ENCODE measurements around the gene EFR3B.
A peak's percentile ranks its signal among the peaks of the same experiment; 100 is the strongest.

Gene EFR3B

DNA sequence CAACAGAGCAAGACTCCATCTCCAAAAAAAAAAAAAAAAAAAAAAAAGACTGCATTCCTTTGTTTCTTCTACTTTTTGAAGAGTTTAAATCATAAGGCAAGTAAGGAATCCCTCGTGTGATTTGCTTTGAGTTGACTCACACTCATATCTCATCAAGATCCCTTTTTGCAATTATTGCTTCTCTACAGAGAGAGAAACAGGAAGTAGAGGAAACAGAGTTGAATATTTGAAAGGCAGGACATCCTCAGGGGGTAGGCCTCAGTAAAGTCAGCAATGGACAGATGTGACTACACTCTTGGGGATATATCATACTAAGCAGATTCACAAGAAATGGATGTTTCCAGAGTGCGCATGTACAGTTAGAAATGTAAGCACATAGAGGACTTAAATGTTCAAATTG, 11.2 kb upstream of the EFR3B start:
- no peak for DNase-seq
- intact Hi-C loops (cut with DNase I) = no loop called here

DNA sequence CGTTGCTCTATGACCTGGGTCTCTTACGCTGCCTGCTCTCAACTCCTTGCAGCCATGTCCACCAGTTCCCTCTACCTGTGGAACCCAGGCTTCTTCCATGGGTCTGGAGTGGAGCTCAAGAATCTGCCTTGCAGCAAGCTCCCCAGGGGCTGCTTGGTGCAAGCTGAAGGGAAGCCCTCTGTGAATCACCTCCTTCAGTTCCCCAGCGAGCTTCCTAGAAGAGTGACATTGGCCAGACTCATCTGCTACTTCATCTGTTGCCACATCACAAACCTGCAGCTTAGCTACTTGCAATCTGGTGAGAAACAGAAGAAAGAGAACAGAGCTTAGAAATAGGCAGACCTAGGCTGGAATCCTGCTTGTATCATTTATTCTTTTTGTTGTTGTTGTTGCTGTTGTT, 9.8 kb upstream of the EFR3B start:
- intact Hi-C loops (cut with DNase I) = no loop called here
- DNase-seq = no peak

DNA sequence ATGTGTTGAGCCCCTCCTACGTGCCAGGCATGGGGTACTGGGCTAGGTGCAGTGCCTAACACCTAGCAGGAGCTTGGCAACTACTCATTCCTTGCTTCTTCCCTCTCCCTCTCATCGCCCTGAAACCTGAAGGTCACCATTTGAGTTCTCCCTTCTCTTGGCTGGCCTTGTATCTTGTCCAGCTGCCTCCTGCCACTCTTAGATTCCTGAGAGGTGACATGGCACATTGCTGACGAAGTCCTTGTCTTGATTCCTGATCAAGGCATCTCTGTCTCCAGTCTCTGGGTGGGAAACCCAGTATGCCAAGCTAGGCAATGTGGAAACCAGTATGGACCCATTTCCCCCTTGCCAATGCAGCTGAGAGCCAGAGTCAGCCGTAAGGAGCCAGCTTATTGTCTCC, 9.0 kb upstream of the EFR3B start:
- intact Hi-C loops (cut with DNase I) = no loop called here
- DNase-seq = no peak

DNA sequence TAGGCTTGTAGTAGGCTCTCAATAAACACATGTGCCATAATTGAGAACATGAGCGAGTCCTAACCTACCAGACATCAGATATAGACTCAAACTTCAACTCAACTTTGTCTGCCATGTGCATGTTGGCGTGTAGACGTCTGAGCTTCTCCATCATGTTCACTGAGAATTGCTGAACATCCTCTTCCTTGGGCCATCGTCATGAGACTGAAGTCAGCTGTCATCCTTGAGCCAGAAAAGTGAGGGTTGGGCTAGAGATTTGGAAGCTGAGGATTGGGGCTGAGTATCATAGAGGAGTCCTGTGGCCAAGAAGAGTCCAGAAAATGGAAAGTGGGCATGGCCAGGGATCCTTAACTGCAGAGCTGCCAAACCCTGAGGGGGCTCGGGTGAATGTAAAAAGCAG, 7.8 kb upstream of the EFR3B start:
- no peak for DNase-seq
- intact Hi-C loops (cut with DNase I) = no loop called here

DNA sequence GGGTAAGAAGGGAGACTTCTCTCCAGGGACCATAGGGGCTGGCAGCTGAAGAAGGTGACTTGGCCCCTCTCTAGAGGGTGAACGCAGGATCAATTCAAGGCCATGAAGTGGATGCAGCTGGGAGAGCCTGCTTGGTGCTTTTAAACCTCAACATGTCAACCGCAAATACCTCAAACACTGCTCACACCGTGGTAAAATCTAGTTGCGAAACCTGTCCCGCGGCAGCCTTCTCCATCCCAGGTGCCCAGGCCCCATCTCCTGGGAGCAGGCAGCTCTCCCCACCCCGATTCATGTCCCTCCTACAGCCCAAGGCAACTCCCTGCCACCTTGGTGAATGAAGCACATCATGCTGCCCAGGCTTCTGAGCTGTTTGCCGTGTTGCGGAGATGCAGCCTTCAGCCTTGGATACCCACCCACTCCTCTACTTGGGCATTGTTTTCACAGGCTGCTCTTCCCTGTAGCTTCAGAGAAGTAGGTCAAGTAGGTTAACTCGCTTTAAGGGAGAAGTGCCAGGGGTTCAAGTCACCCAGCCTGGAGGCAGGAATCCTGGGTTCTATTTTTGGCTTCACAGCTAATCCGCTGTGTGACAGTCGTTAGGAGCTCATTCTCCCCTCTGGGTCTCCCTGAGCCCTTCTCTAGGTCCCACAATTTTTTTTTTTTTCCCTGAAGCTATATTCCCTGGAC, 6.2 kb upstream of the EFR3B start:
- intact Hi-C loops (cut with DNase I) = loop anchor here (2.0 kb wide), 1 partner anchor 49 kb away; no protein-coding TSS in a partner anchor
- DNase-seq = no peak

DNA sequence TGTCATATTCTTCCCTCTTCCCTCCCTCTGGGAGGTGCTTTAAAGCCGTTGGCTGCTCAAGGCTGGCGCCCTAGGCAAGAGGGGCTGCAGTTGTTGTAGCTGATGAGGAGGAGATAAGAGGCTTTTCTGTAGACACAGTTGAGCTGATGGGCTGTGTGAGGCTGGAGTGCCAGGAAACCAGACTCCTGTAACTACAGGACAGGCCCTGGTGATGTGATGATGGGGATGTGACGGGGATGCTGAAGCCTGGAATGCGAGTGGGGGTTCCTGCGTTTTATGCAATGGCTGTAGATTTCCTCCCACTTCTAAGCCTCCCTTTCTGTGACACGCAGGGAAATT, 5.7 kb upstream of the EFR3B start:
- no peak for DNase-seq
- intact Hi-C loops (cut with DNase I) = loop anchor here (2.0 kb wide), 1 partner anchor 49 kb away; no protein-coding TSS in a partner anchor

DNA sequence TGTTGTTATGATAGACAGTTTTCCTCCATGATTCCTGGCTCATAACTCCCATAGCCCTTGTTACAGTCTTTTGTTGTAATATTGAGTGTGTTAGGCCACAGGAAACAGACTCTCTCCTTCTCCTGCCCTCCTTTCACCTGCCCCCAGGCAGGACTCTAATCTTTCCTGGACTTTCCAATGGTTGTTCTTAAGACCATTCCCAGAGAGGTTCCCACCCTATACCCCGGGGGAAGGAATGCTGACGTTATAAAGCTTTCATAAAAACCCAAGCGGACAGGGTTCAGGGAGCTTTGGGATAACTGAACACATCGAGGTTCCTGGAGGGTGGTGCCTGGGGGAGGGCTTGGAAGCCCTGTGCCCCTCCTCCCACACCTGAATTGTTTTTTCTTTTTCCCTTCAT, 2.8 kb upstream of the EFR3B start:
- intact Hi-C loops (cut with DNase I) = no loop called here
- DNase-seq = no peak

DNA sequence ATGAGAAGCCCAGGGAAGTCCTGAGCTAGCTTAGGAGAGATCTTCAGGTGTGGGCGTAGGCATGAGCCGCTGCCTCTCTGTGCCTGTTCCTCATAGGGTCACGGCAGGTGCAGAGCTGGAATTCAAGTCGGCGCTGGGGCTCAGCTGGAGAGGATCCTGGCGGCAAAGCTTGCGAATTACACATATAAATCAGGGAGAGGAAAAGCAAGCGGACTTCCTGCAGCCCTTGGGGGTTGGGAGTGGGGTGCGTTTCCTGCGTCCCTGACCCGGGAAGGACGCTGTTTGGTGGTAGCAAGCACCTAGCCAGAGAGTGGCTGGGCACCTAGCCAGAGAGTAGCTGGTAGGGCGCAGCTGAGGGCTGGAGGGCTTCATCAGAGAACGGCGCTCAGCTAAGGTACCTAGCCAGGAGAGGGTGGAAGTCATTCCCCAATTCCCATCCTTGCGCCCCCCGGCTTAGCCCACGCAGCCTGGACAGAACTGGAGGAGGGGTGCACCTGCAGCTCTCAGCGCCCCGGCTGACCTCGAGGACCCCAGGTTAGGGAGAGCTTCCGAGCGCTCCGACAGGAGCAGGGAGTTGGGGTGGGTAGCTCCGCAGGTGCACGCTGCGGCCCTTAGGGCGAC, 459 bp upstream of the EFR3B start:
- intact Hi-C loops (cut with DNase I) = loop anchor here (5.0 to 10.0 kb wide), 2 partner anchors 69 to 83 kb away; partner anchors contain the start of gene DNAJC27
- peak in 41 of 42 donors; percentile 48 to 89 (median 70) for DNase-seq

DNA sequence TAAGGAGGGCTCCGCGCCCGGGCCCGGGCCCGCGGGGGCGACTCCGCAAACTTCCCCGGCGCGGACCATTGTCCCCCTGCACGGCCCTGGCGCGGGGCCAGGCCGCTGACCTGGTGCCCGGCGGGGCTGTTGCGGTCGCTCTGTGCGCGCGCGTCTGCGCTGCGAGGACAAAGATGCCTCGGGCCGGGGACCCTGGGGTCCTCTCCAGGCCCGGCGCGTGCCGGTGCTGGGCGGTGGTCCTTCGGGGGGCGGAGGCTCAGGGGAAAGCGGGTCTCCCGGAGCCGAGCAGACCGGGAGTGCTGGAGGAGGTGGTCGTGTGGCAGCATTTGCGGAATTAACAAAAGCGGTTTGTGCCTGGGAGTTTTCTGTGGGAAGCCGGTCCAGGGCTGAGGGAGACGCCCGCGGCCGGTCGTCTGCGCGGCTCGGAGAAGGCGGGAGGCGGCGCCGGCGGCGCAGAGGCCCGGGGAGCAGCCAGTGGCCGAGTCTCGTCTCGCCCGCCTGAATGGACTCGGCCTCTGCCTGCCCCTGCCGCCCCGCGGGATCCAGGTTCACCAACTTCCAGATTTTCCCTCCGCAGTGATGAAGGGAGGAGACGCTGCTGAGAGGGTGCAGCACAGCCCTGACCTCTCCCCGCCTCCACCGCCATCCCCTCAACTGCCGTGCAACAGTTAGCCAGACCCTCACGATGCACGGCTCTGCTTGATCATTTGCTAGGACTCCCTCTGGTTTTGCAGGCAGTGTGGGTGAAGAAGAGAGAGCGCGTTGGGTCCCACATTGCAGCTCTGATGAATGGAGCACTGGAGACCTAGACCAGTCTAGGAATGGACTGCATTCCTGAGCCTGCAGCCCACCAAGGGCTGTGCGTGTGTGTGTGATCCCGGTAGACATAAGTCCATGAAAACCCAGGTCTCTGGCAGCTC, 705 bp downstream of the EFR3B start:
- DNase-seq = peak in 38 of 42 donors; percentile 7 to 80 (median 54)
- intact Hi-C loops (cut with DNase I) = loop anchor here (1.0 to 10.0 kb wide), 3 partner anchors 20 to 82 kb away; partner anchors contain the start of gene DNAJC27

DNA sequence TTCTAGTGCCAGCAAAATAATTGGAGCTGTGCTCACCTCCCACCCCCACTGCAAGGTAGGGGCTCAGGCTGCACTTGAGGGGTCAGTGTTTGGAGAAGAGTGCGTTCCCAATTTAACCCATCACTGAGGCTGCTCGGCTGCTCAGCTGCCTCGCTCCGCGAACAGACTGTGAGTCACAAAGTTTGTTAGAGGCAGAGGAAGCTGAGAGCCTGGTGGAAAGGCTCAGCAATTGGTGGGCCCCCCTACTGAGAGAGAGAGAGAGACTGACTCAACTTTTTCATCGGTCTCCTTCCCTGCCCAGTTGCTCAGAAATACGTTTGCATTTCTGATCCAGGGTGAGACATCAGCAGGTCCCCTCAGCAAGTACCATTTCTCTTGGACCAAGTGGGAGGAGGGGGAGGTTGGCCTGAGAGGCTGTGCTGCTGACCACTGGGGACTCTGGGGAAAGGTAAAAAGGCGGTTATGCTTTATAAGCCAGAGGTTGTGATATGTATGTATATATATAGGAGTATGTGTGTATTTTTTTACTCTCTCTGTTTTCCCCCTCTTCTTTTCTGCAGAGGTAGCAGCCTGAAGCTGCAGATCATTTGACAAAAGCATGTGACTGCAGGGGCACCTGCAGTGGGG, 1.5 kb downstream of the EFR3B start:
- DNase-seq = peak in 27 of 42 donors; percentile 8 to 84 (median 45)
- intact Hi-C loops (cut with DNase I) = loop anchor here (5.0 to 10.0 kb wide), 2 partner anchors 71 to 81 kb away; partner anchors contain the start of gene DNAJC27

DNA sequence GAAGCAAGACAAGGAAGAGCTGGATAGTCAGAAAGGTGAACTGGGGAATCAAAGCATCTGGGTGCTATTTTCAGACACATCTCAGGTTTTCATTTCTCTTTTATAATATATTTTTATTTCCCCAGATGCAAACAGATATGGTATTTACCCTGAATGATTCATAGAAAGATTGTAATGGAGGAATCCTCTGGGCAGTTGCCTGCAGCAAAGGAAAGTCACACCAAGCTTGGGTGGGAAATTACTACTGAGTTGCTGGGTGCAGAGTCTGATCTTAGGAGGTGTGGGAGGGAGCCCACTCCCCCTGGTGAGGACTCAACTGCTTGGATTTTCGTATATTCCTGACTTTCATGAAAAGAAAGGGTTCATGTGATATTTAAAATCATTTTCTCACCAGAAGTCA, 2.1 kb downstream of the EFR3B start:
- intact Hi-C loops (cut with DNase I) = loop anchor here (5.0 to 10.0 kb wide), 2 partner anchors 72 to 81 kb away; partner anchors contain the start of gene DNAJC27
- no peak for DNase-seq

DNA sequence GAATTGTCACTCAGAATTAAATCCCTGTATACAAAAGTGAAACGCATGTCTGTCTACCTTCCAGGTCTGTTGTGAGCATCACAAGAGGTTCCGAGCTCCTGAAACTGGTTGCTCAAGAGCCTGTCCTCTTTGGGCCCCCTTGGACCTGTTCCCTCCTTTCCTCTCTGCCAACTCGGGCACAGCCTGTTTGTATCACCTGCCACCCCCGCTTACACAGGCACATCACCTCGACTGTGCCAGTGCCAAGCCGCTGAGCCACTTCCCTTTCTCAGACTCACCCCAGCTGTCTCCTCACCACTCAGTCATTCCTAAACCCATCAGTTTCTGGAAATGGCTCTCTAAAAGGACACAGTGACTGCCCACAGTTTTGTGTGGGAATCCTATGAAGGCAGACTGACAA, 3.1 kb downstream of the EFR3B start:
- DNase-seq = peak in 18 of 42 donors; percentile 18 to 76 (median 39)
- intact Hi-C loops (cut with DNase I) = loop anchor here (5.0 to 10.0 kb wide), 2 partner anchors 73 to 80 kb away; partner anchors contain the start of gene DNAJC27

DNA sequence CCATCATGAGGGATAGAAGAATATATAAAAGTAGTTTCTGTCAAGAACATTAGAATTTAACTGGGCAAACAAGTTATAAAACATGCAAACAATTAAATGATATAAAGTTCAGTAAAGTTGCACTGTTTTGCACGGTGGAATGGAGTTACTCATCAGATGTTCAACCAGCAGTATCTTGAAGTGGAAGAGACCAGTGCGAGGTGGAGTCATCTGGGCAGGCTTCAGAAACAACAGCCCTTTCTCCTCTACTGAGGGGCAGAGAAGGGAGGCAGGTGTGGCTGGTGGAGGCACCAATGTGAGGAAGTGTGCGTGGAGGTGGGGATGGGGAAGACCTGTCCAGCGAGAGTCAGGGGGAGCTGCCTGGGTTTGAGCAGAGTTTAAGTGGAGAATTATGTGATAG, 7.5 kb downstream of the EFR3B start:
- no peak for DNase-seq
- intact Hi-C loops (cut with DNase I) = loop anchor here (10.0 kb wide), 1 partner anchor 75 kb away; no protein-coding TSS in a partner anchor

DNA sequence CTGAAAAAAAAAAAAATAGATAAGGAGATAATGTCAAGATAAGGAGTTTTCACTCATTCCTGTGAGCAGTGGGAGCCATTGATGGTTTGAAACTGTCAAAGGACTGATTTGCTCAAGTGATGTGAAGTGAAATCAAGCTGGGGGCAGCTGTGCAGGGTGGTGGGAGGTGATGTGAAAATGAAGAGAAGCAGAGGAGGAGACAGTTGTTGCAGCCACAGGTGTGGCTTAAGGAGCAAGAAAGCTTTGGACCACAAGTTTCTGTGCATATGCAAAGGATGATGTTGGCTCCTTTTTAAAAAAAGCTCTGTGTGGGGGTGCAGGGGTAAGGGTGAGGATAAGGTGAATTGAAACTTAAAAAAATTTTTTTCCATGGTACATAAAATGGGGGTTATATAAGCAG, 8.3 kb downstream of the EFR3B start:
- intact Hi-C loops (cut with DNase I) = no loop called here
- peak in 10 of 42 donors; percentile 15 to 66 (median 48) for DNase-seq

DNA sequence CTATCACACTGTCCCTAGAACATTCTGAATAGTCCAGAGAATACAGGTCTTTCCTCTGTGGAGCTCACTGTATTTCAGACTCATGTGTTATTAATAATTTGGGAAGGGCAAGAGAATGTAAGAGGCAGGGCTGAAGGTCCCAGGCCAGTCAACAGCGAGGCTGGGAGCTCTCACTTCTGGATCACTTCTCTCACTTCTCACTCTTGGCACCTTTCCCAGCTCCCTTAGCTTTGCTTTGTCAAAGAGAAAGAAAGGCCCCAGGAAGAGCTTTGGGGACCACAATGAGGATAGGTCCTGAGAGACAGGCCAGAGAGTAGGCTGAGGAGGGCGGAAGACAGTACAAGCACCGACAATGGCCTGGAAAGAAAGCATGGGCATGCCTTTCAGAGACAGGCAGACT, 11.2 kb downstream of the EFR3B start:
- intact Hi-C loops (cut with DNase I) = no loop called here

DNA sequence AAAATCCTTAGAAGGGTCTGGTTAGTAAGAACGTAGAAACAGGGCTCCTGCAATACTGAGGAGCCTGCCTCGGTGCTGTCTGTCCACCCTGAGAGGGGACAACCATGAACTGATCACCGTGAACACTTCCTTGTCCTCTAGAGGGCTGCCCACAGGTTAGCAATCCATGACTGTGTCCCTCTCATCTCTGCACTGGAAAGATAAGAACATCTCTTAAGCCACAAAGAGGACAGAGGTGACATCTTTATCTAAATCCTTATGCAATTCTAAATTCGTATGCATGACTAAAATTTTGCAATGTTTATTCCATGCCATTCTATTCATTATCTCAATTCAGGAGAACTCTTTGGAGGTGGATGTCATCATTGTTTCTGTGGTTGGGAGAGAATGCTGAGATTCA, 12.8 kb downstream of the EFR3B start:
- intact Hi-C loops (cut with DNase I) = no loop called here
- DNase-seq = no peak

More for the DNA sequence above, 11.2 kb downstream of the EFR3B start:
- peak in 3 of 42 donors; percentile 22 to 48 (median 28) for DNase-seq

DNA sequence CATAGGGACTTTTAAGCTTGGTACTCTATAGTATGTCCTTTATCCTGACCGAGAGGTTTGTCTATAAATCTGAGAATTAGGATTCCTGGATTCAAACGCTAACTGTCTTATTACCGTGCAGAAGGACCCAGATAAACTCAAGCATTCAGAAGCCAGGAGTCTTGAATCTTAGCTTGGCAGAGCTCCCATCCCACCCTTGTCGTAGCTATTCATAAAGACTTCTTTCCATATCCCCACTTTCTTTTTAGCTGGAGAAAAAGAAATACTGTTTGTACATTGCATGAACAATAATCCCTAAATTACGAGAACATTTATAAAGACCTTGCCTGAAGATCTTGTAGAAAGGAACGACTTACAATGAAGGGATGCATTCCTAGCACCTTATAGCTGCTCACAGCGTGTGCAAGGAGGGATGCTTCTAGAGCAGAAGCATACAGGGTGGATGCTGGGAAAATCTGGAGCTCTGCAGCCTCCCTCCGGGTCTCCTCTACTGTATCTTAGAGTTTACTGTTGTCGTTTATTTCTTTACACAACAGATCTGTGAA, 13.6 kb downstream of the EFR3B start:
- intact Hi-C loops (cut with DNase I) = no loop called here

DNA sequence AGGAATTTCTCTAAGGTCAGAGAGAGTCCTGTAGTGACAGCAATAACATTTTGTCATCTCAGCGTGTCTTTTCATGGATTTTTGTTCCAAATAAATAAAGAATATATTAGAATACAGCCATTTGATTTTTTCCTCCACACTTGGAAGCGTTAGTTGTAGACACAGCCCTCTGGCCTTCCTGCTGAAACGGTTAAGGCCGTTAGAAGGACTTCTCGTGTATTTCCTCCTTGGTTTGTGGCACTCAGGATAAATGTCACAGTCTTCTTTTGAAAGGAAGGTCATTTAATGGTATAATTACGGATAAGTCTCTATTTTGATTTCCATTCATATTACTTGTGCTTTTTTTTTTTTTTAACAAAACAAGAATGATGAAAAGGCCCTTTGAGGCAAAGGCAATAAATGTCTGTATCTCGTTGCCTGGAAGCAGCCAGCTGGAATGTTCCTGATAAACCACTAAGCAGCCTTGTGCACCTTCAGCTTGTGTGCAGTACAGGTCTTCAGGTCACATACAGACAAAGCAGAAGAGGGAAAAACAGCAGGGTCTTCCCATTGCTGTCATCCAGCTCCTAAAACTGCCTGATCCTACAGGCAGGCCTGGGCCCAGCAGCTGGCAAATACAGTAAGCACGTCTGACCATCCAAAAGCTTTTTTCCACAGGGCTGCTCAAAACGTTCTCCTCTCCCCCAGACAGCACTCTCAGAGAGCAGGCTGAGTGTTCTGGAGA, 14.4 kb downstream of the EFR3B start:
- peak in 11 of 42 donors; percentile 4 to 53 (median 26) for DNase-seq
- intact Hi-C loops (cut with DNase I) = no loop called here

More for the DNA sequence above, 13.6 kb downstream of the EFR3B start:
- no peak for DNase-seq
